Hepatocyte (in vitro differentiated cells): ENCODE measurements around the gene LIPH. TPM values are rescaled to one million over a fixed set of nuclear protein-coding genes. Genes with fewer than 3 reads are reported as not detected.

Experiments
- DNase-seq: peaks from one replicate; pipeline ENCODE4 v3.0.0-alpha.2; 2016; ENCODE audit warnings: low spot score
- H2AFZ ChIP-seq: fragments of 200-600 bp; sonication (generic); 2 replicates; pipeline ENCODE4 v1.6.0; 2016; ENCODE audit warnings: antibody characterized with exemption, mild to moderate bottlenecking
- H3K27ac ChIP-seq: fragments of 200-600 bp; sonication (generic); 2 replicates; pipeline ENCODE4 v1.5.1; 2016; ENCODE audit warnings: mild to moderate bottlenecking
- H3K27me3 ChIP-seq: fragments of 200-600 bp; sonication (generic); 2 replicates; pipeline ENCODE4 v1.6.1; 2016
- H3K36me3 ChIP-seq: fragments of 200-600 bp; sonication (generic); replicated peaks from 2 replicates; pipeline ENCODE4 v1.5.1; 2016; ENCODE audit warnings: low read depth; ENCODE audit not compliant: insufficient read depth
- H3K4me1 ChIP-seq: fragments of 200-600 bp; sonication (generic); 2 replicates; pipeline ENCODE4 v1.5.1; 2016; ENCODE audit warnings: mild to moderate bottlenecking, moderate library complexity; ENCODE audit not compliant: insufficient read depth
- H3K4me2 ChIP-seq: fragments of 200-600 bp; sonication (generic); 2 replicates; pipeline ENCODE4 v1.6.0; 2016
- H3K4me3 ChIP-seq: fragments of 200-600 bp; sonication (generic); 2 replicates; pipeline ENCODE4 v1.5.1; 2016; ENCODE audit warnings: mild to moderate bottlenecking
- H3K79me2 ChIP-seq: fragments of 200-600 bp; sonication (generic); 2 replicates; pipeline ENCODE4 v1.6.0; 2017; ENCODE audit warnings: mild to moderate bottlenecking
- H3K9me2 ChIP-seq: fragments of 200-600 bp; sonication (generic); replicated peaks from 2 replicates; pipeline ENCODE4 v1.6.0; 2017; ENCODE audit warnings: mild to moderate bottlenecking; ENCODE audit not compliant: insufficient read depth
- H3K9me3 ChIP-seq: fragments of 200-600 bp; sonication (generic); 2 replicates; pipeline ENCODE4 v1.5.1; 2016; ENCODE audit warnings: low read depth, mild to moderate bottlenecking
- H4K20me1 ChIP-seq: fragments of 200-600 bp; sonication (generic); 2 replicates; pipeline ENCODE4 v1.6.0; 2016; ENCODE audit warnings: mild to moderate bottlenecking; ENCODE audit not compliant: insufficient read depth, poor library complexity, severe bottlenecking
- CTCF ChIP-seq: fragments of 200-600 bp; sonication (generic); IDR thresholded peaks from 2 replicates; pipeline ENCODE4 v1.5.1; 2016; ENCODE audit warnings: antibody characterized with exemption, mild to moderate bottlenecking; ENCODE audit not compliant: poor library complexity
- EZH2 ChIP-seq: fragments of 200-600 bp; sonication (generic); IDR thresholded peaks from 2 replicates; pipeline ENCODE4 v1.6.1; 2016; ENCODE audit warnings: antibody characterized with exemption, mild to moderate bottlenecking, borderline replicate concordance
- EZH2phosphoT487 ChIP-seq: fragments of 200-600 bp; sonication (generic); IDR thresholded peaks from one replicate; pipeline ENCODE4 v1.6.1; 2018; ENCODE audit warnings: antibody characterized with exemption, mild to moderate bottlenecking, low read depth, moderate library complexity; ENCODE audit not compliant: unreplicated experiment, severe bottlenecking
- WGBS: methylation state at CpG from one replicate; pipeline ENCODE4 v1.1.6; 2016; ENCODE audit warnings: low lambda C conversion rate; ENCODE audit errors: missing lambda C conversion rate; 5-methylcytosine and 5-hydroxymethylcytosine counted together
- polyA plus RNA-seq: library from polyadenylated mRNA; unstranded; fragments of >200 nt; fragmentation: Nextera tagmentation; extraction: Ambion mirVana; gene quantifications from 2 replicates; pipeline ENCODE4 v1.2.1, GENCODE V29; 2016
- total RNA-seq: library from RNA; depleted of rRNA; stranded (reverse); fragments of >200 nt; gene quantifications from 2 replicates; pipeline ENCODE4 v1.2.3, GENCODE V29; 2014

Gene LIPH
- total and polyA plus RNA-seq, 2 experiments from 2014 or later = 4.9 to 10.7 TPM

- DNase-seq = no peak
- Histone ChIP-seq H3K36me3 (no peaks in the 10 kb centered on the region), H3K4me1 (peaks cover 9% of the 10 kb centered on the region), H3K27ac (peak overlapping the region; percentile 65), H3K9me3 (no peaks in the 10 kb centered on the region), H3K9me2 (no peaks in the 10 kb centered on the region), H4K20me1 (no peaks in the 10 kb centered on the region), H2AFZ (no peak overlapping the region), H3K4me2 (no peak overlapping the region), H3K79me2 (no peaks in the 10 kb centered on the region), H3K27me3 (no peaks in the 10 kb centered on the region), H3K4me3 (no peak overlapping the region)
- TF ChIP-seq CTCF = no peak
- no peak for TF ChIP-seq EZH2phosphoT487
- TF ChIP-seq EZH2 = no peak
- 85% methylated on average over 8 of the region's 8 CpGs for WGBS
Observed at GRCh38 chr3:185561374-185561943, 9.1 kb upstream of the LIPH start.

- Histone ChIP-seq H3K27me3 (no peaks in the 10 kb centered on the region), H3K36me3 (no peaks in the 10 kb centered on the region), H3K4me3 (no peak overlapping the region), H3K79me2 (no peaks in the 10 kb centered on the region), H3K4me1 (peaks cover 12% of the 10 kb centered on the region), H3K9me3 (no peaks in the 10 kb centered on the region), H3K27ac (no peak overlapping the region), H3K4me2 (no peak overlapping the region), H4K20me1 (no peaks in the 10 kb centered on the region), H3K9me2 (no peaks in the 10 kb centered on the region), H2AFZ (no peak overlapping the region)
- TF ChIP-seq EZH2phosphoT487 (no peak), EZH2 (no peak), CTCF (no peak)
- 82% methylated on average over 13 of the region's 13 CpGs for WGBS
- DNase-seq = no peak
Observed at GRCh38 chr3:185560676-185561075, 8.3 kb upstream of the LIPH start.

GRCh38 chr3:185559706-185560090 lies 7.3 kb upstream of the LIPH start:
- DNase-seq = no peak
- Histone ChIP-seq H3K27me3 (no peaks in the 10 kb centered on the region), H3K4me2 (no peak overlapping the region), H3K36me3 (no peaks in the 10 kb centered on the region), H3K4me3 (no peak overlapping the region), H2AFZ (no peak overlapping the region), H3K79me2 (no peaks in the 10 kb centered on the region), H3K9me2 (no peaks in the 10 kb centered on the region), H3K9me3 (no peaks in the 10 kb centered on the region), H4K20me1 (no peaks in the 10 kb centered on the region), H3K27ac (peak overlapping the region; percentile 72), H3K4me1 (peaks cover 12% of the 10 kb centered on the region)
- TF ChIP-seq CTCF (no peak), EZH2phosphoT487 (no peak)
- WGBS = 91% methylated on average over 12 of the region's 12 CpGs
